Measurements from ENCODE around the gene TTC38.

TTC38 gene

DNA sequence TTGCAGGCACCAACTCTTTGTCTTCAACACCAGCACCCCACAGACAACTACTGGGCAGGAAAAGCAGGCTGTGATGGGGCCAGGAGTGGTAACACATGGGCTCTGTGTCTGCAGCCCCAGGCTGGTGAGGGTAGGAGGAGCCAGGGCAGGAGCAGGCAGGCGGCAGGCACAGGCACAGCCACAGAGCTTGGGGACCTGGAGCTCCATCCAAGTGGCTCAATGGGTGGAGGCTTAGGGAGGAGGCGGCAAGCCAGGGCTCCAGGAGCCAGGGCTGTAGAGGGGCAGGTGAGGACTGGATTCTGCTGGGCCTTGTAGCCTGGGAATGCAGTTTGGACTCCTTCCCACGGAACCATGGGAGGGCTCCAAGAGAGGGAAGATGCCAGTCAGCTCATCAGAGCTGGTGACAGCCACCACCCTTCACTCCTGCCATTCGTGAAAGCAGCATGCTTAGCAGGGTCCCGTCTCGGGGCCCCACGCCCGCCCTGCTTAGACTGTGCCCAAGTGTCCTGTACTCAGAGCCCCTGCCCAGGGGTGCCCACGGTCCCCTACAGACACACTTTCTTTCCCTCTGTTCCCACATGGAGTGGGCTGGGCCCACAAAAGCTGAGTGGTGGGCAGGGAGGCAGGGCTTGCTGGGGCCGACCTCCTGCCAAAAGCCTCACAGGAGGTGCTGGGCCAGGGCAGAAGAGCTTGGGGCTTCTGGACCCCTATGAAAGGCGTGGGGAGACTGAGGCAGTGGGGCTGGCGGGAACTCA, 12.4 kb downstream of the TTC38 start:
- no peak for DNase-seq

DNA sequence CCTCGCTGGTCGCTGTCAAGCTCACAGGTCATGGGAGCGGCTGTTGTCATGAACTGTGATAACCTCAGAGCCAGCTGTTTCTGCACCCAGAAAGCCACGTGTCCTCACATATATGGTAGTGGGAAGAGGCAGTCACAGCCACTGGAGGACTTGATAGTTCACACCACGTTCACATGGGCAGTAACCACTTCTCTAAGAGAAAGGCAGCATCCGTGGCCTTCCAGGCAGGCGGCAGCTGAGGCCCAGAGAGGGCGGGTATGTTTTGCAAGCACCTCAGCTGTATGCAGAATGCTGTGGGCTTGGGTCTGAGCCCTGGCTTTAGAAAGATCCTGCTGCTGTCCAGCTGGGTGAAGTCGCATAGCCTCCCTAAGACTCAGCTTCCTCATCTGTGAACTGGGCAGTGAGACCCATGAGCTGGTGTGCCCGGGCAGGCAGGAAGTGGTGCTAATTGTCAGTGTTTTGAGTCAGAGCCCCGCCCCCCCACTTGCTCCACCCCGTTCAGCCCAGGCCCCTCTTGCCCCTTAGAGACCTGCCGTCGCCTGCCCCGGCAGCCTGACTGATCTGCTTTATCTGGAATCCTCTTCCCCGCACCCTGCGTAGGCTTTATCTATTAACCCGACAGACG, 13.3 kb downstream of the TTC38 start:
- no peak for DNase-seq

DNA sequence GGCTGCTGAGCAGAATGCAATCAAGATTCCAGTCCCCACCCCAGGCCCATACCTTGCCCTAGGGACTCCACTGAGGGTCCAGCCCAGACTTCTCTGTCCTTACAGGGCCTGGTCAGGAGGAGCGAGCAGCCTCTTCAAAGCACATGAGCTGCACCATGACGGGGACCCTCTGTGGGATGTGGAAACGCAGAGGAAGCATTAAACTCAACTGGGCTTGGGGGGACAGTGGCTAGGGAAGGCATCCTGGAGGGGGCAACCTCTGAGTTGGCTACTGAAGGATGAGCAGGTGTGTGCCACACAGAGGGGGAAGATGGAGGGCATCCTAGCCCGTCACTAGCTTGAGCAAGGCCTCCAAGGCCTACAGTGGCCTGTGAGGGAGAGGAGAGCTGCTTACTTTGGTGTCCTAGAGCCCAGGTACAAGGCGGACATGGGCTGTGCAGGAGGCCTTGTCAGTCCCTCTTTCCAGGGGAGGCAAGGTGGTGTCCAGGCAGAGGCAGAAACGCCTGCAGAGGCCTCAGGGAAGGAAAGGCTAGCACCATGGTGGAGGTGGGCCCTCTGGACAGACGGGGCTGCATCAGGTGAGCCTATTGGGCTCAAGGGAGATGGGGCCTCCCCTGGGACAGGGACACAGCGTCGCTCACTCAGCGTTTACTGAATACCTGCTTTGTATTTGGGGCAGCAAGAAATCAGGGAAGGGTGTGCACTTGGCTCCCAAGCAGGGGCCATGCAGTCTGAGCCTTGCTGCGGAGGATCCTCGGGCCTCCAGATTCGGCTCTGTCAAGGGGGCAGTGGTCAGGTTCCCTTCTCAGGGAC, 14.3 kb downstream of the TTC38 start:
- DNase-seq = no peak

DNA sequence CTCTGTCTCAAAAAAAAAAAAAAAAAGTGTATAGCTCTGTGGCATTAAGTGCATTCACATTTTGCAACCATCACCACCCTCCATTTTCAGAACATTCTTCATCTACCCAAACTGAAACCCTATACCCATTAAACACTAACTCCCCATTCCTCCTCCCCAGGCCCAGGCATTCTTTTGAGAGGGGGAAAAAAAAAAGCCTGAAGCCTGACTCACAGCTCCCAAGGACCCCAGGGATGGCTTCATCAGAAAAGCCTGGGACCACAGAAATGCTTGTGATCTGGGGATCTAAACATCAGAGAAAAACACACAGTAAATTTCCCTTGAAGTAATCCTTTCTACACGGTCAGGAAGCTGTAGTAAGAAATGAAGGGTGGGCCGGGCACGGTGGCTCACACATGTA, 18.2 kb downstream of the TTC38 start:
- DNase-seq = peak; percentile 84

DNA sequence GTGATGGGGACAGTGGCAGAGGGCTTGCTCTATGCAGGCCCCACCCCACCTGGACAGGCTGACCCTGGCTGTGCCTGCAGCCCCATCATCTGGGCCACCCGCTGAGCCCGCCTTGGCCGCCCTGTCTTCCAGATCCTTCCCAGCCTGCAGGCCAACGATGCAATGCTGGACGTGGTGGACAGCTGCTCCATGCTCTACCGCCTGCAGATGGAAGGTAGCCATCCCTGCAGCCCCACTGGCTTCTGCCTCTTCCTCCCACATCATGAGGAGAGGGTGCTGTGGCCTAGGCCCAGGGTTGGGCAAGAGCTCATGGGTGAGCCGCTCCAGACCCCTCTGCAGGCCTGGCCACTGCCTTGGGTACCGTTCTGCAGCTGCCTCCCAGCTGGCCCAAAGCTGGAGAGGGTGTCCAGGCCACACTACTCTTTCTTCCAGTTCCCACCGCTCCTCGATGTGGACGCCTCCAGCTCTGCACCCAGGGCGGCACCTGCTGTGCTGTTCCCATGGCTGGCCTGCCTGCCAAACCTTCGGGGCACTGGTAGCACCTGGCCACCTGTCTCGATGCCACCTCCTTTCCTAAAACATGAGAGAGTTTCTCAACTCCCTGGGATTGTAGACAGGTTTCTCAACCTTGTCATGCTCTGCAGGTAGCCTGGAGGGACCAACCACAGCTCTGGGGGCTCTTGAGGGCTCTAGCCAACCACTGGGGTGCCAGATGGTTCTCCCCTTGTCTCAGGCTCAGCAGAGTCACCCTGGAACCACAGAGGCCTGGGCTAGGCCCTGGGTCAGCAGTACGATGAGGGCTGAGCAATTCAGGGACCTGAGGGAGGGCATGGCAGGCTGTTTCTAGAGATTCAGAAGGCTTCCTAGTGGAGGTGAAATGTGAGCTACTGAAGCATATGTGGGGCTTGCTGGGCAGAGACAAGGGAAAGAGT, 19.4 kb downstream of the TTC38 start:
- DNase-seq = no peak

DNA sequence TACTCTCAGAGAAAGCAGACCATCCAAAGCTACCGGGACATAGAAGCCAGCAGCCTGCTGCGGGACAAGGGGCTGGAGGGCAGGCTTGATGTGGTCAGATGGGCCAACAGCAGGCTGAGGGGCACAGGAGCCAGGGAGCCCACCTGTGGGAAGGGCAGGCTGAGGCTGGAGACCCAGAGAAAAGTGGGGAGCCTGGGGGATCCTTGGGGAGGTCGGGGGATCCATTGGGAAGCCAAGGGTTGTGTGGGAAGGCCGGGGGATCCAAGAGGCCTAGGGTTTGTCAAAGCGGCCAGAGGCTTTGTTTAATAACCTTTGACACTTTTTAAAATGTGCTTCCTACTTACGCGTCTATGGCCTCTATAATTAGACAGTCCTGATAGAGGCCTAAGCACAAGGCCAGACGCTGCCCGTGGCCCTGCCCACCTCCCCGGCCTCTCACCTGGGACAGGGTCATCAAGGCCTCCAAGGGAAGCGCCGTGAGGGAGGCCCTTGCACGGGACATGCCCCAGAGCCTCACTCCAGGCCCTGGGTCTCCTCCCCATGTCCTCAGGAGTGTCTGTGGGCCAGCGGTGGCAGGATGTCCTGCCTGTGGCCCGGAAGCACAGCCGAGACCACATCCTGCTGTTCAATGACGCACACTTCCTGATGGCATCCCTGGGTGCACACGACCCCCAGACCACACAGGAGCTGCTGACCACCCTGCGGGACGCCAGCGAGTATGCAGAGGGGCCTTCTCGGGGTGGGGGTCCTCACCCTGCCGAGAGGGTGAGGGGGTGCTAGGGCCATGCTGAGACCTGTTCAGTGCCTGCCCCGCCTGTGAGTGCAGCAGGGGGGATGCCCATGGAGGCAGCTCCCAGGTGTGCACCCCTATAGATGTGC, 20.3 kb downstream of the TTC38 start:
- DNase-seq = no peak

DNA sequence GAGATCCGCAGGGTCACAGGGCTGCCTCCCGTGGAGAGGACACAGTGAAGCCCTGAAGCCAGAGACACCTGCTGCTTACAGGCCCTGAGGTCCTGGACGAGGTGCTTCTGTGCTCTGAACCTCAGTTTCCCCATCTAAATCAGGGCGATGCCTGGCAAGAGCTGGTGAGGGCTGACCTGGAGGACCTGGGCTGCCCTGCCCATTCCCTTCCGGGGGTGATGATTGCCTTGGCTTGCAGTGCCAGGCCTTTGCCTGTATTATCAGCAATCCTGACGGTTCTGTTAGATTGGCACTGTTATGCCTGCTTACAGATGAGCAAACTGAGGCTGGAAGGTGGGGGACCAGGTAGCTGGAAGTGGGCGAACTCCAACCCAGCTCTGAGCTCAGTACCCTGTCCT, 21.0 kb downstream of the TTC38 start:
- no peak for DNase-seq

DNA sequence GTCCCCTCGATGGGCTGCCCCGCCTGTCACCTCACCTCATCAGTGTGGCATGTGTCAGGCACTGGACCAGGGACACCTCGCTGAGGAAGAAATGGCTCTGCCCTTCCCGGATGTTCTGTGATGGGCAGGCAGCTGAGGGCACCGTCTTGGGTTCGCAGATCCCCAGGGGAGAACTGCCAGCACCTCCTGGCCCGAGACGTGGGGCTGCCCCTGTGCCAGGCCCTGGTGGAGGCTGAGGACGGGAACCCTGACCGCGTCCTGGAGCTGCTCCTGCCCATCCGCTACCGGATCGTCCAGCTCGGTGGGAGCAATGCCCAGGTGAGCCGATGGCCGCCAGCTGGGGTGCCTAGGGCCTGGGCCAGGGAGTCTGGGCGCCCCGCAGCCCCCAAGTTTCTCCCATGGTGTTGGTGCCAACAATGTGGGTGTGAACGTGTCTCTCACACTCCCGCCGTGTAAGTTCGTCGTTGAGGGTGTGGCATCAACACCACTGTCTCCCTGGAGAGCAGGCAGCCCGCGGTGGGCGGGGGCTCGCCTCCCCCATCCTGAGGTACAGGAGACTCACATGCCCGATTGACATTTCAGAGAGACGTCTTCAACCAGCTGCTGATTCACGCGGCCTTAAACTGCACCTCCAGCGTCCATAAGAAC, 21.6 kb downstream of the TTC38 start:
- no peak for DNase-seq

DNA sequence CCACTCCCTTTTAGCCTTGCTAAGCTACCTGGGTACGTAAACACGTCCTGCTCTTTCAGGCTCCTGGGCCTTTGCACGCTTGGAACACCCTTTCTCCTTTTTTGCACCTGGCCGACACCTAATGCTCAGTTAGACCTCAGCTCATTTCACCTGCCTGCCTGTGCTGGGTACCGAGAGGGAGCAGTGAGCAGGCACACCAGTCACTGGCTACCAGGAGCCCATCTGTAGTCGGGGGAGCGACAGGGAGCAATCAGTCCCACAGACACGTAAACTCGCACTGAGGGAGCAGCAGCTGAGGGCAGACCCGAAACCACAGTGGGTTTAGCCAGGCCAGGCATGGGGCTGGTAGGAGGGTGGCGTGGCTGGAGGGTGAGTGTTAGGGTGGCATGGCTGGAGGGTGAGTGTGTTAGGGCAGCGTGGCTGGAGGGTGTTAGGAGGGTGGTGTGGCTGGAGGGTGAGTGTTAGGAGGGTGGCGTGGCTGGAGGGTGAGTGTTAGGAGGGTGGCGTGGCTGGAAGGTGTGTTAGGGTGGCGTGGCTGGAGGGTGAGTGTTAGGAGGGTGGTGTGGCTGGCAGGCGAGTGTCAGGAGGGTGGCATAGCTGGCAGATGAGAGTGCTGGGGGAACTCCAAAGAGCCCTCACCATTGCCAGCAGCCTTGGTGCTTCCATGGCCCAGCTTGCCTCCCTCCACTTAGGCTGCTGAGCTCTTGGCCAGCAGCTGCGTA, 22.5 kb downstream of the TTC38 start:
- no peak for DNase-seq

DNA sequence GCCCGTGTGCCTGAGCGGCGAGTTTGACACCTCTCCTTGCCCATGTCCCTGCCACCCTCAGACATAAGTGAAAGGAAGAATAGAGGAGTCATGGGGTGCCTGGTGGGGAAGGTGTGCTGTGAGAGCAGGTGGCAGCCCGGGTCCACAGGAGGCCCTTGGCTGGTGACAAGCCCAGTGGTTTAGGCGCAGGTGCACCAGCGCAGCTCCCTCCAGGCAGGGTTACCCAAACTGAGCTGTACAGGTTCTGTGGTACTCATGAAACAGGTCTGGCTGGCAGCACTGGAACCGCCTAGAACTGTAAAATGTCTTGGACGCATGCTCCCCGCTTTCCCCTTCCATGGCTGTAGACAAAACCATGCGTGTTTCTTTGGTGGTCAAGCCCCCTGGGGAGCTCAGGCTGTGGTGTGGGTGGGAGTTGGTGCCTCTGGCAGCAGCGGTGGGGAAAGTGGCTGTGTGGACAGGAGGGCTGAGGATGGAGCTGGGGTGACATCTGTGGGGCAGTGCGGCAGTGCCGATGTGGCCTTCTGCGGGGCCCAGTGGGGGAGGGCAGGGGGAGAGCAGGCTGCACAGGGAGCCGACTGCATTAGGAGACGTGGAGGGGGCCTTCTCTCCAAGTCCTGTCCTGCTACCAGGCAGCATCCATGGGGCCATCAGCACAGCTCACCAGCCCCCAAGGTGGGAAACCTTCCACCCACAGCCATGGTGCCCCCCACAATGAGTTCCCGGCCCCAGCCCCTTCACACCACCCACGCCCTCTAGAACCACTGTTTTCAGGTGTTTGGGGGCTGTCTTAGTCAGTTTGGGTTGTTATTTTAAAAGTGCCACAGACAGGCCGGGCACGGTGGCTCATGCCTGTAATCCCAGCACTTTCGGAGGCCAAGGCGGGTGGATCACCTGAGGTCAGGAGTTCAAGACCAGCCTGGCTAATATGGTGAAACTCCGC, 23.3 kb downstream of the TTC38 start:
- no peak for DNase-seq

DNA sequence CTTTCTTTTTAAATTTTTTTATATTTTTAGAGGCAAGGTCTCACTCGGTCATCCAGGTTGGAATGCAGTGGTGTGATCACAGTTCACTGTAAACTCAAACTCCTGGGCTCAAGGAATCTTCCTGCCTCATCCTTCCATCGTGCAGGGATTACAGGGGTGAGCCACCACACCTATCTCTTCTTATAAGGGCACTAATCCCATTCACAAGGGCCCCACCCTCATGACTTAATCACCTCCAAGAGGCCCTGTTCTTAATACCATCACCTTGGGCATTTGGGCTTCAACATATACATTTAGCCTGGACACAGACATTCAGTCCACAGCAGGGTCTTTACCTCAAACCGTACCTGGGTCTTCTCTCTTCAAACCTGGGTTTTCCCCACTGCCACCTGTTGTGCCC, 24.4 kb downstream of the TTC38 start:
- DNase-seq = no peak

DNA sequence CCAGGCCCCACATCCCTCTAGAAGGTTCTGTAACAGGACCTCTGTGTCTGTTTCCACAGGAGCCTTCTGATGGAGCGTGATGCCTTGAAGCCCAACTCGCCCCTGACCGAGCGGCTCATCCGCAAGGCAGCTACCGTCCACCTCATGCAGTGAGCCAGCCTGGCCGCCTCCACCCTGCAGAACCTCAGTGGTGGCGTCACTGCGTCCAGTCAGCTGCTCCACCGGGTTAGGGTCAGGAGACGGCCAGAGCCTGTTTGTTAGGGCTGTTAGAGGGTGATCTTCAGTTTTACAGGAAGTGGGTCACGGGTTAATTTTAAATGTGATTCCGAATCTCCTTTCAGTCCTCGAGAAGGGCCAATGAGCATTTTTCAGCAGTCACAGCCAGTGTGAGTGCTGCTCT, 24.9 kb downstream of the TTC38 start:
- DNase-seq = no peak

DNA sequence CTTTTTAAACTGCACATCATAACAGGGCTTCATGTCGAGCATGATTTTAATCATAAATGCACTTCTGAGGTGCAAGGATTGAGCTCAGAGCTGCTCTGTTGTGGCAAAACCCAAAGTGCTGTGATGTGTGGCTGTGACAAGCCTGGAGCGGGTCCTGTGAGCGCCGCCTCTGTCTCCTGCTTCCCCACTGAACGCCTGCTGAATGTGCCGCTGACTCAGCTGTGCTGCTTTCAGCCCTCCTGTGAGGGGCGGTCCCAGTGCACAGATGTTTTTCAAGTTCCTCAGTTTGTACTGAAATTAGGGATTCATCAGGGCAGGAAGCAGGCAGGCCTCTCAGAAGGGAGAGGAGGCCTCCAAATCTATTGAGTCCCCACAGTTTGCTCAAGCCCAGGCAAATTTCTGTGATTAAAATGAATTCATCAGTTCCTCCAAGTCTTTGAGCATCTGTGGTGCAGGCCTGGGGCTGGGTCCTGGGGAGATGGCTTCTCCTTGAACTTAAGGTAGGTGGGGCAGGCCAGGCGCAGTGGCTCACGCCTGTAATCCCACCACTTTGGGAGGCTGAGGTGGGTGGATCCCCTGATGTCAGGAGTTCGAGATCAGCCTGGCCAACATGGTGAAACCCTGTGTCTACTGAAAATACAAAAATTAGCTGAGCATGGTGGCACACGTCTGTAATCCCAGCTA, 25.9 kb downstream of the TTC38 start:
- DNase-seq = peak; percentile 76

DNA sequence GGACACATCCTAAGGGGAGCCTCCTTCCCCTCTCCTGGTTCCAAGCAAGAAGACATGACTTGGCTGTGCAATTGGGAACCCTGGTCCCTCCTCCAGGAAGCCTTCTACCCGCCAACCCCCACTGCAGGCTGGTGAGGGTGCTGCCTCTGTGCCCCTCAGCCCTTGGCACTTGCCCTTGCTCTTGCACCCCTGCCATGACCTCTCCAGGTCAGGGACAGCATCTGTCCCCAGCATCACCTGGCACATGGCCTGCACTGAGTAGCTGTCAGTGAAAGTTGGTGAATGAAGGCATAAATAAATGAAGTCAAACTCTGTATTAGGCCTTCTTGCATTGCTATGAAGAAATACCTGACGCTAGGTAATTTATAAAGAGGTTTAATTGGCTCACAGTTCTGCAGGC, 27.0 kb downstream of the TTC38 start:
- no peak for DNase-seq

DNA sequence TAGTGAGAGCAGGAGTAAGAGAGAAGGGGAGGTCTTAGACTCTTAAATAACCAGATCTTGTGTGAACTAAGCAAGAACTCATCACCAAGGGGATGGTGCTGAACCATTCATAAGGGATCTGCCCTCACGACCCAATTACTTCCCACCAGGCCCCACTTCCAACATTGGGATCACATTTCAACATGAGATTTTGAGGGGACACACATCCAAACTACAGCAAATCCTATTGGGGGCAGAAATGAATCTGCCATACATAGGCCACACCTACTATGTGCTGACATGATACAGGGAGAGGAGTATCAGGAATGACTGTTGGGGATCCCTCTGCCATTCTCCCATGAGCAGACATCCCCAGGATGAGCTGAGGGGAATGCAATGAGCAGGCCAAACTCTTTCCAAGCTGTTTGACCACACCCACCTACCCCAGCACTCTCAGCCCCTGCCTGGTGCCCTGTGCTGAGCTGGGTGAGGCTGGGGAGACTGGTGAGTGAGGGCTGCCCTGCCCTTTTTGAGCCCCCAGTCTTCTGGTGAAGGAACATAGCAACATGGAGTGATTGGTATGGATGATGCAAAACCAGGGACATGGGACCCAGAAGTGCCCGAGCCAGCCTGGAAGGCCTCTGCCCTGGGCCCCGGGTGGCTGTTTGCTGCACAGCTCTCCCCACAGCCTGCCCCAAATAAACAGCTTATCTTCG, 27.6 kb downstream of the TTC38 start:
- no peak for DNase-seq

DNA sequence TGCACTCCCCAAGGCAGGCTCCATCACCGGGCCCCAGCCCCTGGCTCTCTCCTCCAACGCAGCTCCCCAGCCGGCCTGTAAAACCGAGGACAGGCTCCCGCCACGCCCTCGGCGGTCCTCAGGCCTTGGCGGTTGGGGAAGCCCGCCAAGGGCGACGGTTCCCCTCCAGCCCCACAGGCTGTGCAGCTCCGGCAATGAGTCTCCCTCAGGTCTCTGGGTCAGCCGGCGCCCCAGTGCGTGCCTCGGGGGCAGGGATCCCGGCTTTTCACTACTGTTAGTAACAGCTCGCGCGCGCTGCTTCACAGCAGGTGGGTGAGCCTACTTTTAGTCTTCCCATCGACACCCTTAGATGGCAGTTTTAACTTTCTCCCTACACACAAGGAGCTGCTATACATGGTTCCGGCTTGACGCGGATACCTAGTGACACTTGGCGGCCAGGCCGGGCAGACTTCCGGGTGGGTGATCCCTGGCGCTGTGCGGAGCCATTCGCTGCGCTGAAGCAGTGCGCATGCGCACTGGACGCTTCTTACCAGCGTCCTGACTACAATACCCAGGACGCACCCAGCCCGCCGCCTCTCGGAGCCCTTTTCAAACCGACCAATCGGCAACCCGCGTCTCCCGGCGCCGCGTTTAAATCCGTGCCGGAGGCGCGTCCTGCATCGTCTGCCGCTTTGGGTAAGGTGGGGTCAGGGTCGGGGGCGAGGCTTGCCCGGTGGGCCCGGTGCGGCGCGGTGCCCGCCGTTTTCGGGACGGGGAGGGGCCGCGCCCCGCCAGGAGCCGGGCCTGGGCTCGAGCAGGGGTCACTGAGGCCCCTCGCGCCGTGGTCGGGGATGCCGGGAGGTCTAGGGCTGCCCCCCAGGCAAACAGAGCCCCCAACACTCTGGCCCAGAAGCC, 28.7 kb downstream of the TTC38 start, which contains the start of gene GTSE1:
GTSE1 (plus strand) TSS at position 614 of the 894 bp plus-strand sequence. CDS start 531 bp downstream, outside the sequence.
- DNase-seq = peak; percentile 97

All from fibroblast of skin of right quadriceps (primary cell).